Astrocyte of the hippocampus (primary cell): Measurements from ENCODE around the gene ANKRD6.

Experiments
- DNase-seq: peaks from one replicate; pipeline ENCODE4 v3.0.0; 2011; ENCODE audit warnings: low read depth, low spot score

ANKRD6 gene

GRCh38 chr6:89649682-89650081 lies 216.7 kb downstream of the ANKRD6 start:
- DNase-seq: no peak

- no peak for DNase-seq
Measured at GRCh38 chr6:89650579-89650978, 217.6 kb downstream of the ANKRD6 start.

- DNase-seq: no peak
Measured at GRCh38 chr6:89655122-89655521, 222.2 kb downstream of the ANKRD6 start.

- no peak for DNase-seq
Measured at GRCh38 chr6:89657445-89658158, 224.7 kb downstream of the ANKRD6 start.

GRCh38 chr6:89660981-89661380 lies 228.0 kb downstream of the ANKRD6 start:
- no peak for DNase-seq

- DNase-seq: no peak
Measured at GRCh38 chr6:89661559-89661958, 228.6 kb downstream of the ANKRD6 start.

- no peak for DNase-seq
Measured at GRCh38 chr6:89662659-89663223, 229.8 kb downstream of the ANKRD6 start.

- DNase-seq: peak; percentile 77
Measured at GRCh38 chr6:89667872-89668556, 235.1 kb downstream of the ANKRD6 start.

- peak; percentile 80 for DNase-seq
Measured at GRCh38 chr6:89669002-89669401, 236.1 kb downstream of the ANKRD6 start.

- no peak for DNase-seq
Measured at GRCh38 chr6:89670935-89671565, 238.1 kb downstream of the ANKRD6 start.

GRCh38 chr6:89675949-89676748 lies 243.2 kb downstream of the ANKRD6 start:
- peak; percentile 26 for DNase-seq

- no peak for DNase-seq
Measured at GRCh38 chr6:89678531-89678930, 245.6 kb downstream of the ANKRD6 start.

GRCh38 chr6:89679215-89680120 lies 246.5 kb downstream of the ANKRD6 start:
- no peak for DNase-seq

GRCh38 chr6:89680150-89680549 lies 247.2 kb downstream of the ANKRD6 start:
- no peak for DNase-seq

GRCh38 chr6:89680551-89680950 lies 247.6 kb downstream of the ANKRD6 start:
- no peak for DNase-seq

GRCh38 chr6:89681983-89682564 lies 249.1 kb downstream of the ANKRD6 start:
- no peak for DNase-seq

- DNase-seq: no peak
Measured at GRCh38 chr6:89682991-89683390, 250.0 kb downstream of the ANKRD6 start.
